ENCODE results near the gene ASPDH.

ASPDH gene

DNA sequence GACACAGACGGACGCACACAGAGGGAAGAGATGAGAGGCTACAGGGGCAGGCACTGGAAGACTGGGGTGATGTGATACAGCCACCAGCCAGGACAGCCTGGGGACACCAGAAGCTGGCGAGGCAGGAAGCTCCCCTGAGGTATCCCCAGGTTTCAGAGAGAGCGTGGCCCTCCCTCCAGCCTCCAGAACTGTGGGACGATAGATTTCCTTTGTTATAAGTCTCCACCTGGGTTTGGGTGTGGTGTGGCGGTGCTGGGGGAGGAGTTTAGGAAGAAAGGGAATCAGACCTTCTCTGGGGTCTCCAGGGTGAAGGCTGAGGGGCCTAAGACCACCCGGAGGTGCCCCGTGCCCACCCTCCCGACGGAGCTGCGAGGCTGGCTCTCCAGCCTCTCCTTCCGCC is 2.7 kb upstream of the ASPDH start:
- in situ Hi-C loops (cut with MboI; ENCODE audit: low sequenced_read_pairs): no loop called here

DNA sequence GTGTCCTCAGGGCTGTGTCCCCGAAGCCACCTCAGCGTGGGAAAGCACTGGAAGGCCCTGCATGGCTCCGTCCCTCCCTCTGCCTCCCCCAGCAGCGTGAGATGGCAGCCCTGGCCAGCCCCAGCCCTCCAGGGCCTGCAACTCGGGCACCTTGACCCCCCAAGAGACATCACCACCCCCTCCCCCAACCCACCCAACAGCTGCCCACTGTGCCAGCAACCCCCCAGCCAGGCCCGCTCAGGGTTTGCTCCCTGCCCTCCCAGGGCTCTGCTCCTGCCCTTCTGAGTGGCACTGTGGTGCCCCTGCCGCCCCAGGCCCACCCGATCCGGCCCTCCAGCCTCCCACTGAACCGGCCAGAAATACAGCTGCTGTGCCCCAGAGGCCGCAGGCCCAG is 1.5 kb upstream of the ASPDH start:
- in situ Hi-C loops (cut with MboI; ENCODE audit: low sequenced_read_pairs): no loop called here

DNA sequence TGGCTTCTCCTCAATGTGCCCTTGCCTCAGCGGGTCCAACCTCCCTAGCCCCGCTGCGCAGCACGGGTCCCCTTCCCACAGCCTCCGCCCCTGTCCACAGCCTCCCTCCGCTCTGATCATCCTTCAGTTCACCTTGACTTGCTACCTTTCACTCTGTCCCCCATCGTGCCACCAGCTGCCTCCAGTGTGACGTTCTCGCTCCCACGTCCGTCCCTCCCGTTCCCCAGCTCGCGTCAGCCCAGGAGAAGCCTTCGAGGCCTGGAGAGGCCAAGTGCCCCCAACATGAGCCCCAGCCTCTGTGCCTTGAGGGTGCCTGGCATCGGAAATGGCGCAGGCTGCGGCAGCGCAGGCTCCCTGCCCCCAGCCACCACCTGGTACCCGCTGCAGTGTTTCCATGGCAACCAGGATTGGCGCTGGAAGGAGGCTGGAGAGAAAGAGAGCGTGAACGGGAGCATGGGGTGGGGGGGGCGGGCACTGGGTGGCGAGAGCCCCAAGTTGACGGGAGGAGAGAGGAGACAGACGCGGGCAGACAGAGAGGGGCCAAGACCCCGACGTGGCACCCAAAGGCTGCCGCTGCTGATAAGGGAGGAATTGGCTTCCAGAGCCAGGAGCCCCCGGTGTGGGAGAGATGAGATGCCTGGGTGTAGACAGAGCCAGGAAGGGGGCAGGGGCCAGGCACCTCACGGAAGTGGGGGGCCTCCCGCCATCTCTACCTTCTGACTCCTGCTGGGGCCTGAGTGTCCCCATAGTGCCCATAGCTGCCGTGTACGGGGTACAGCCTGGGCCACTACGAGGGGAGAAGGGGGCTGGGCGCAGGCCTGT is 844 bp upstream of the ASPDH start:
- in situ Hi-C loops (cut with MboI; ENCODE audit: low sequenced_read_pairs): no loop called here

DNA sequence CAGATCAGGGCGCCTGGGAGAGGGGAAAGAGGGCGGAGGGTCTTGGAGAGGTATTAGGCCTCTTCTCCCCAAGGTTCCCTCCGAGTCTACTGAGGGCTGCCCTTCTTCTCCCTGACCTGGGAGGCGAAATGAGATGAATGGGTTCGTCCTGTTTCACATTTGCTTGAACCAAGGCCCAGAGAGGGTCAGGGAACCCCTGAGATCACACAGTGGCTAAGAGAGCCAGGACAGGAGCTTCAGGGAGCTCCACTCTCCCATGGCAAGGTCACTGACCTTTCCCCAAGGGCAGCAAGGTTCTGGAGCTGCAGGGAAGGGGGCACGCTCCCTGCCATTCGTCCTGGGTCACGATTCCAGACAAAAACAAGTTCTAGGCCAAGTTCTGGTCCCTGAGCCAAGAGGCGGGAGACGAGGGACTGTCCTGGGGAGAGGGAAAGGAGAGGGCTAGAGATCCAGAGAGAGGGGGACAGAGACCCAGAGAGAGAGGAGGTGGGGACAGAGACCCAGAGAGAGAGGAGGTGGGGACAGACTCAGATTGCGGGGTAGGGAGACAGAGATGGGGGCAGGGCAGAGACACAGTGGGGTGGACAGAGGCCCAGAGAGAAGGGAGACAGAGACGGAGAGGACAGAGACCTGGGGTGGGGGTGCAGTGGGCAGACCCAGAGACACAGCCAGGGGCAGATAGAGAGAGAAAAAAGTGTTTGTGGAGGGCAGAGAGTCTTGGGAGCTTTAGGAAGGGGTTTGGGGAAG is 541 bp downstream of the ASPDH start:
- in situ Hi-C loops (cut with MboI; ENCODE audit: low sequenced_read_pairs): no loop called here

DNA sequence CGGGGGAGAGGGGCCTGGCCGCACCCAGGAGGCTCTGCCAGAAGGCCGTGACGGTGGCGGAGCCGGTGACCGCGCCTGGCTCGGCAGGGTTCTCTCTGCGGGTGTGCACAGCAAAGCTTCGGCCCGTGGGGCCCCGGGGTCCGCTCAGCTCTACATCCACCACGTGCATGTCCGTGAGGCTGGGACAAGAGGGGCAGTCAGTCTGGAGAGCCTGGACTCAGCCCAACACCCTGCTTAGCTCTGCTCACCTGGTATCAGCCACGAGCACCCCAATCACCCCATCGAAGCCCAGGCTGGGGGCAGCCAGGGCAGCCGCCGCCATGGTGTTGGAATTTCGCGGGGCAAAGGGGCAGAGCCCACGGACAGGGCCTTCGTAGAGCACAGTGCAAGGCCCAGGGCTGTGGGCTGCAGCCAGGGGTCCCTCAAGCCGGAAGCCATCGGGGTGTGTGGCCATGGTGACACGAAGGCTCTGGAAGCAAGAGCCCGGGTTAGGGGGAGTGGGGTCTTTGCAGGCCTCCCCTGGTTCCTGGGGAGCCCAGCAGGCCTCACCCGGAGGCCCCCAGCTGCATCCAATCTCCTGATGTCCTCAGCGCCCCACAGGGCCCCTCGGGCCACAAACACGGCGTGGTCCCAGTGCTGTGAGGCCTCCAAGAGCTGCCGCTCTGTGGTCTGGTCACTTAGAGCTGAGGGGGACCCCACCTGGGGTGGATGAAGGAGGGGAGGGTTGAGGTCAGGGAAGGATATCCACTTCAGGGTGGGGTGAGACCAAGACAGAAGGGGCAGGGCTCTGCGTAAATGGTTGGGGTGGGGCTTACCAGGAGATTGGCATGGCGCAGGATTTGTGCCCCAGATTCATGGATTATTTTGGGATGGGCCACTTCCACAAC is 1.4 kb downstream of the ASPDH start:
- in situ Hi-C loops (cut with MboI; ENCODE audit: low sequenced_read_pairs): no loop called here

DNA sequence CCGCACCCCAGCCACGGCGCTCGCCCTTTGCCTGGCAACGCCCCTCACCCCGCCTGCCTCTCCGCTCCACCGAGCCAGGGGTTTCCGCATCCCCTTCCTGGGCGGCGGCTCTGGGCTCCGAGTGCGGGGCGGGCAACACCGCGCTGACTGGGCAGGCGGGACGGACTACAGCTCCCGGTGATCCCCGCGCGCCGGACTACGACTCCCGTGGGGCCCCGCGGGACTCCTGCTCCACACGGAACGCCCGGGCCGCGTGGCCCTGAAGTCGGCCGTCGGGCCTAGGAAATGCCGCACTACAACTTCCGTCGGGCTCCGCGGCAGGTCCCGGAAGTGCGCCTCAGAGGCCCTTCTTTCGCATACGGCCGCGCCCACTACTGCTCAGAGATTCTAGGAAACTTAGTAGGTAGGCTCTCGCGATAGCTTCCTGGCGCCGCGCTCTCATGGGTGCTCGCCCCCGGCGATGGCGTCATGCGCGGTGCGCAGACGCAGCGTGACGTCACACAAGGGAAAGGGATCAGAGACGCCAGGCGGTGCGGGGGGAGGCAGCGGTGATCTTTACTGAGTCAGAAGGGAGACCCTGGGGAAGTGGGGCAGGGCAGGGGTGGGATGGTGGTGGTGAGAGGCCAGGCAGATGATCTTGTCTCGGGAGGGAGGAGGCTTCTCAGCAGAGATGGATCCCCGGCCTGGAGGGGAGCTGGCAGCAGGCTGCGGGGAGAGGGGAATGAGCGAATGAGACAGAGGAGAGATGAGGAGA is 2.5 kb downstream of the ASPDH start, which contains the start of gene JOSD2:
Gene JOSD2 (minus strand): TSS at position 123 of the 754 bp plus-strand sequence. CDS start 760 bp downstream, outside the sequence.
- in situ Hi-C loops (cut with MboI; ENCODE audit: low sequenced_read_pairs): no loop called here

DNA sequence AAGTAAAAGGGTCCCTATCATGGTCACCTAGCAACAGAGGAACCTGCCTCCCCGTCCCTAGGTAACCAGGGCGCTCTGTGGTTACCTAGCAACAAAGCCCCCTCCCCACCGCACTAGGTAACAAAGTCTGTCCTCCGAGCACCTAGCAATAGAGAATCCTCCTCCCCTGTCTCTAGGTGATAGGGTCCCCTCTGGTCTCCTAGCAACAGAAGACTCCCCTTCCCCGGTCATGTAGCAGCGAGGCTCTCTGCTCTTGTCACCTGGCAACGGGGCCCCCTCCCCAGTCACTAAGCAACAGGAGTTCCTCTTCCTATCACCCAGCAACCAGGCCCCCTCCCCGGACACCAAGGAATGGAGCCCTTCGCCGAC is 3.0 kb downstream of the ASPDH start:
- in situ Hi-C loops (cut with MboI; ENCODE audit: low sequenced_read_pairs): no loop called here

DNA sequence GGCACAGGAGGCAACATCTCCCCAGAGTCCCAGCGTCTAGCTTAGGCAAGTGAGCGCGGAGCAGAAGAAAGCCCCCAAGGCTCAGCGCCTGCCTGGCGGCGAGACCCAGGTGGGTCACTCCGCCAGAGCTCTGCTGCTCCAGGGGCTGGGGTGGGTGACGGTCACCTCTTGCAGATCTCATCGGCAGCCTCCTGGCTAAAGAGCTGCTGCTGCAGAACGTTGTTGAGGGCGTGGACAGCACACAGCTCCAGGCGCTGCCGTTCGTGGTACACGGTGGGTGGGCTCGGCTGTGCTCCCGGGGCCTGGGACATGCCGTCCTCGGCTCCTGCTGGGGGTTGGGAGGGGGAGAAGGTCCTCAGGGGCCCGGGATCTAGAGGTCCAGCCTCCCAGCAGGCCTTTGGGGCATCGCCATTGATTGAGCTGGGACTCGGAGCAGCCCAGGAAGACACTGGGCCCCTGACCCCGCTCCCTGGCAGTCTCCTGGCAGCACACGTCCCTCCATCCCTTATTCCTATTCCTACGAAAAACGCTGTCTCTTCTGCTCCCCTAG is 3.5 kb downstream of the ASPDH start:
- in situ Hi-C loops (cut with MboI; ENCODE audit: low sequenced_read_pairs): no loop called here

DNA sequence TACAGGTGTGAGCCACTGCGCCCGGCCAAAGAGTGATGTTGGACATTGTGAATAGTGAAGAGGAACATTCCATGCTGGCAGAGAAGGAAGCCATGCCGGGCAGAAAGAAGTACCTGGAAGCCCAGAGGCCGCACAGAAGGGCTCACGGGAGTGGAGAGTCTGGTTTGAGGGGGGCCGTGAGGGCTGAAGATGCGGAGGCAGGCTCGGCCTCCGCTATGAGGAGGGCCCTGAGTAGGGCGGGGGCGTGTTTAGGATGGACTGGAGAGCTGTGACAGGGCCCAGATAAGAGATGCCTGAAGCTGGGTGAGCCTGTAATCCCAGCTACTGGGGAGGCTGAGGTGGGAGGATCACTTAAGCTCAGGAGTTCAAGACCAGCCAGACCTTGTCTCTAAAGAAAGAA is 4.3 kb downstream of the ASPDH start:
- in situ Hi-C loops (cut with MboI; ENCODE audit: low sequenced_read_pairs): no loop called here

DNA sequence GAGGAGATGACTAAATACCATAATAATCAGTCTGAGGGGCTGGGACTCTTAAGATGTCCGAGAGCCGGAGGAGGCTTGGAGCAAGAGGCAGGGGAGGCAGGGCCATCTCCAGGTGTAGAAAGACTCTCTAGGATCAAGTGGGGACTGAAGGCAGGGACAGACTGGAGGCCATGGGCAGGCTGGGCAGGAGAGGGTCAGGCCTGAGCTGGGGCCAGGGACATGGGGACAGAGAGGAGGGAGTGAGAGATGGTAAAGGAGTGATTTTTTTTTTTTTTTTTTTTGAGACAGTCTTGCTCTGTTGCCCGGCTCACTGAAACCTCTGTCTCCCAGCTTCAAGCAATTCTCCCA is 4.9 kb downstream of the ASPDH start:
- in situ Hi-C loops (cut with MboI; ENCODE audit: low sequenced_read_pairs): no loop called here

DNA sequence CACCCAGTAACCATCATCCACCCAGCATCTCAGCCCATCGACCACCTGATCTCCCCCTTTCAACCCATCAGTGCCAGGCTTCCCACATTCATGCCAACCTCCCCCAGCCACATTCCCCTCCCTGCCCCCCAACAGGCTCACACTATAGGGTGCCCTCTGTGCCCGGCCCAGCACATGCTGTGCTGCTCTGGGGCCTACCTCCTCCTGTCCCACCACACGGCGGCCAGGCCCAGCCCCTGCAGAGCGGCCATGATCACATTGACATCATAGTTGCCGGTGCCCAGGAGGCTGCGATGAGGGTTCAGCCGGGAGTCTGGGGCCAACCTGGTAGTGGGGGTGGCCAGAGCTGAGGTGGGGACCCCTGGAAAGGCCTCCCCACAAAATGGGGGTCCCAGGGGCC is 6.3 kb downstream of the ASPDH start:
- in situ Hi-C loops (cut with MboI; ENCODE audit: low sequenced_read_pairs): no loop called here

DNA sequence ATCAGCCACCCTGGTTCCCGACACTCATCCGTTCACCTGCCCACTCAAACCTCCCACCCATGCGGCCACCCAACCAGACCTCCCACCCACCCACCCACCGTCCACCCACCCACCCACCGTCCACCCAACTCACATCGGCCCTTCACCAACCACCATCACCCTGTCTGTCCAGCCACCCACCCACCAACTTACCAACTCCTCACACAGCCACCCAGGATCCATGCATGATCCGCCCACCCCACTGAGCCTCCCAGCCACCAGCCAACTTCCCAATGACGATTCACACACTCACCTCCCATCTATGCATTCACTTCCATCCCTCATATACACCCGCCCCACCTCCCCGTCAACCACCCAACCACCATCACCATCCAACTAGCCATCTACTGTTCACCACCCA is 7.0 kb downstream of the ASPDH start:
- in situ Hi-C loops (cut with MboI; ENCODE audit: low sequenced_read_pairs): no loop called here

DNA sequence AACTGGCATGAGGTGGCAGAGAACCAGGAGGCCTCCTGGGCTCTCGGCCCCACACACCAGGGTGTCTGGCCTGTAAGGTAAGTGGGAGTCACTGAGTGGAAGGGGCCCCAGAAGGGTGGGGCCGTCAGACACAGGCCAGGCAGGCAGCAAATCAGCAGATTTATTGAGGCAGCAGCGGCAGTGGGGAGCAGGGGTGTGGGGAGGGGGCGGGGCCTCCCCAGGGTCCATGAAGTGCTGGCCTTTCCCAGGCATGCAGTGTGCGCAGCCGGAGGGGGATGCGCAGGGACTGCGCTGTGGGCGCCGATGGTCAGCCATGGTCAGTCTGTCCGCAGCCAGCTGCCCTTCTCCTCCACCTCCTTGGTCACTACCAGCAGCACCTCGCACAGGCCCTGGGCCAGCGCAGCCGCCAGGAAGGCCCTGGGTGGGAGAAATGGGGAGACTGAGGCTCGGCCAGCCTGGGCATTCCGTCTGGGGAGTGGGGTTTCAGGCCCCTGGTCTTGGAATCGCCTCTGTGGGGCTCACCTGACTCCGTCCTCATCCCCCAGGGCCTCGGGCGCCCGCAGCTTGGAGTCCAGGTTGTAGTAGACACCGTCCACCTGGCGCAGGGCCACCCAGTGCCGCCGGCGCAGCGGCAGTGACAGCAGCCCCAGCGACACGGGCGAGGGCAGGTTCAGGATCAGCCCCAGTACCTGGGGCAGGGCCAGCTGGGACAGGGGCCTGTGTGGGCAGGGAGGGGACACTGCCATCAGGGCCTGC is 7.7 kb downstream of the ASPDH start:
- in situ Hi-C loops (cut with MboI; ENCODE audit: low sequenced_read_pairs): no loop called here

DNA sequence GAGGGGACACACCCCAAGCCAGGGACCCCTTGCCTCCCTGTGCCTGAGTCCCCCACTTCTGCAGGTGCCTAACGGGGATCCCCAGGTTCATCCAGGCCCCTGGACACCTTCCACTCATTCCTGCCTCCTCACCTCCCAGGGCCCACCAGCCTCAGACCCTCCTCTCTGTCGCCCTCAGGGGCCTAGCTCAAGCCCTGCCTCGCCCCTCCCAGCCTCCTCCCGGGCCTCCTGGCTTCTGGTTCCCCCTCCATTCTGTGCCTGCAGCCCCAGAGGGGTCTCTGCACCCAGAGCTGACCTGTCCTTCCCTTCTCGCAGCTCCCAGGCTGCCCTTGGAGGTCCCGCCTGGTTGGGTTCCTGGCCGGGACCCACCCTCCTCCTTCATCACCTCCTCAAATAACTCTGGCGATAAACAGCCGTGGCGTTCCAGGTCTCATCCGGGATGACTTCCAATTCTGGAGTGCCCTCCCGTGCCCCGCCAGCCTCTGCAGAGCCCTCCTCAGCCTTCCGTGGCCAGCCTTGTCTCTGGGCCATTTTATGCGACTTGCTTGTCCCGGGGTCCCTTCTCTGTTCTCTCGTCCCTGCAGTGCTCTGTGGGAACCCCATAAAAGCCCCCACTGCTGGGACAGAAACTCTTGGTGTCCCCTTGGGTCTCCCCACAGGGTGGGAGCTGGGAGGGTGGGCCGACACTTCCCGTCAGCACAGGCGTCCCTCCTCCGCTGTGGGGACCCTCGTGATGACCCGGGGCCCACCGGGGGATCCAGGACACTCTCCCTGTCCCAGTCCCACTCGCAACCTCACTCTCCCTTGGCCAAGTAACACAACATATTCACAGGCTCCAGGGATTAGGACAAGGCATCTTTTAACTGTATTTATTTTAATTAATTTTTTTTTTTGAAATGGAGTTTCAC is 11.9 kb downstream of the ASPDH start:
- in situ Hi-C loops (cut with MboI; ENCODE audit: low sequenced_read_pairs): no loop called here

DNA sequence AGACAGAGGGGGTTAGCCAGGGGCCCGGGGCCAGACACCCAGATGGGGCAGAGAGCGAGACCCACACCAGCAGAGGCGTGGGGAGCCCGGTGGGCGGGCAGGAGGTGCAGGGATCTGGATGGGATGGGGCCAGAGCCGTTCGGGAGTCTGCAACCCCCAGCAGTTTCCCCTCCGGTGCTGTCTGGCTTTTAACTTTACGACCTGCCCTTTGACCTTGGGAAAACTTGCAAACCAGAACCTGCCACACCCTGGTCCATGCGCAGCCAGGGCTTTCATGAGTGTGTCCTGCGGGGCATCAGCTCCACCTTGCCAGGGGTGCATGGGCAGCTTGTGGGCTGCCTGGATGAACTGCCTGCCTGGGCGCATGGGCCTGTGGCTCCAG is 12.5 kb downstream of the ASPDH start:
- in situ Hi-C loops (cut with MboI; ENCODE audit: low sequenced_read_pairs): no loop called here

DNA sequence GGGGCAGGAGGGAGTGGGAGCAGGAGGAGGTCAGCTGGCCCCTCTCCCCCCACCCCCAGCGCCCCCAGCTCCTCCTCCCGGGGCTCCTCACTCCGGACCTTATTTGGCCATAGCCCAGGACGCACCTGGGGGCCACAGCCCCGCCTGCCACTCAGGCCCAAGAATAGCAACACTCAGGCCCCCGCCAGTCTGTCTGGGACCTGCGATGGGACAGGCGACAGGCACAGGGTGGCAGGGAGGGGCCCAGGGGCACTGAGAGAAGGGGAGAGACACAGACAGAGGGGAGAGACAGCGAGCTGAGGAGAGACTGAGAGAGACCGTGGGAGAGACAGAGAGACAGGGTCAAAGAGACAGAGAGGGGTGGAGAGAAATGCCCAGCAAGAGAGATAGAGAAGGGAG is 13.0 kb downstream of the ASPDH start:
- in situ Hi-C loops (cut with MboI; ENCODE audit: low sequenced_read_pairs): no loop called here

DNA sequence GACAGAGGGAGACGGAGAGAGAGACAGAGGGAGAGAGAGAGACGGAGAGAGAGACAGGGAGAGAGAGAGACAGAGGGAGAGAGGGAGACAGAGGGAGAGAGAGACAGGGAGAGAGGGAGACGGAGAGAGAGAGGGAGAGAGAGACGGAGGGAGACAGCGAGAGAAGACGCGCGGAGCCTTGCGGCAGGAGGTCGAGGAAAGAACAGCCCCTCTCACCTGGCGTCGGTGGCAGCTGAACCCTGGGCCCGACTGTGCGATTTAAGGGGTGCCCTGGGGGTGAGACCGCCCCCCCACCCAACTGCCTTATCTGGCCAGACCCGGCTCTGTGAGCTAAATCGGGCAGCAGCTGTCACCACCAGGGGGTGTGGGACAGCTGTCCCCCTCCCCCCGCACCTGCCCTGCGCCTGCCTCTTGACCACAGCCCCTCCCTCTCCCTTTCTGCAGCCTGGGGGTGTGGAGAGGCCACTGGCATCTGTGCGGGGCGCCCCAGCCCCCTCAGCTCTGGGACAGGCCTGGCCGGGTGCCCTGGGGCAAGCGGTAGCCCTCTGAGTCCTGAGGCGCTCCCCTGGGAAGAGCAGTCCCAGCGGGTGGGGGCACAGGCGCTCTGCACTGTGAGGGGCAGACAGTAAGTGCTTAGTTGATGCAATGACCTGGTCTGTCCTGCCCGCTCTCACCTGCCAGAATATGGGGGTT is 13.5 kb downstream of the ASPDH start:
- in situ Hi-C loops (cut with MboI; ENCODE audit: low sequenced_read_pairs): no loop called here

All from hTERT RPE-1 (cell line).